Activated naive CD4-positive, alpha-beta T cell treated with anti-CD3 and anti-CD28 coated beads, Interleukin-2, amount 50 U/mL, for 72 hours (primary cell): ENCODE results near the gene ZNF222. TPM values are rescaled to one million over a fixed set of nuclear protein-coding genes. Genes with fewer than 3 reads are reported as not detected.
A peak's percentile ranks its signal among the peaks of the same experiment; 100 is the strongest.

Experiments used
- ATAC-seq, 2 donors: fragments of 150-1000 bp; cut with Tn5 transposase; 2 replicates each; pipeline ENCODE4 v1.10.0; 2021; ENCODE audit warnings: mild to moderate bottlenecking in 2 of 2, moderate library complexity in 2 of 2
- DNase-seq, 2 donors: peaks; one replicate each; pipeline ENCODE4 v3.0.0; 2021 to 2022; ENCODE audit warnings: low spot score in 2 of 2
- H3K27ac Mint-ChIP-seq, 2 donors: one replicate each; pipeline ENCODE4 v1.8.0; 2022; ENCODE audit warnings: mild to moderate bottlenecking in 2 of 2, mixed read lengths in 2 of 2
- H3K36me3 Mint-ChIP-seq, 2 donors: one replicate each; pipeline ENCODE4 v1.8.0; 2022; ENCODE audit warnings: mixed read lengths in 2 of 2
- H3K9me3 Mint-ChIP-seq, 2 donors: one replicate each; pipeline ENCODE4 v1.8.0; 2022; ENCODE audit warnings: mixed read lengths in 2 of 2
- total RNA-seq, 2 donors: library from RNA; stranded (reverse); gene quantifications; one replicate each; pipeline ENCODE4 v1.2.3, GENCODE V29; 2022

ZNF222 gene
- 1 to 10 TPM; 1.8 to 2.0 TPM for total RNA-seq

DNA sequence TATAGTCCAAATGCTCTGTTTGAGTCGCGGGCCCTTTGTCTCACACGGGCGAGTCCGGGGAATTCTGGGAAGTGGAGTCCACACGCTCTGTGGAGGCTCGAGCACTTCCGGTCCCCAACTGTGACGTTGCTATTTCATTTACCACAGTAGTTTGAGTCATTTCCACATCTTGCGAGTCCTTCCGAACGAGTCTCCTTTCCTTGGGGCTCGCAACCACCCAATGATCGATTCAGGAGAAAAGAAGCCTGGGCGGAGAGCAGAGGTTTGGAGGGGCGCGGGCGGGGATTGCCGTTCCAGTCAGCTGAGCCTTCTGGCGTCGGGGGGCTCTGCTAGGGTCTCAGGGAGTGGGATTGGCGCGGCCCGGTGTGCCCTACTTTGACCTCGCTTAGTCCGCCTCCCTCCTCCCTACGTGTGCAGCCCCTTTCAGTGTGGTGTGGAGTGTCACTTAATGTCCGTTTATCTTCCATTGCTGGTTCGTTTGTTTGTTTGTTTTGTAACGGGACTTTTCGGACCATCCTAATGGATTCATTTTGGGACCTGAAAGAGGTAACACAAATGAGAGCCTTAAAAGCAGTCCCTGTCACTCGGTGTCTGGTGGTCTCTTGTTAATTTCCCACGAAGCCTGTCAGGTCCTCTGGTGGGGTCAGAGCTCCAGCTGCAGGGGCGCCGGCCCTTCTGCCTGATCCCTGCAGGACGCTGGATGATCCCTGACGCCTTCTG is at the start of gene ZNF222:
Gene ZNF222, plus strand, starts transcription at position 163 of the 720 bp plus-strand sequence. Its CDS starts 58 bp downstream, at position 221.
- peak; percentile 69 to 76 for DNase-seq
- peak; percentile 100 for ATAC-seq
- peaks cover 18 to 26% of the 10 kb centered on the region in 2 donors for H3K9me3 Mint-ChIP-seq
- peaks cover 59% of the 10 kb centered on the region in 2 donors for H3K36me3 Mint-ChIP-seq
- H3K27ac Mint-ChIP-seq, result peak within 1 kb of the TSS; percentile 86

DNA sequence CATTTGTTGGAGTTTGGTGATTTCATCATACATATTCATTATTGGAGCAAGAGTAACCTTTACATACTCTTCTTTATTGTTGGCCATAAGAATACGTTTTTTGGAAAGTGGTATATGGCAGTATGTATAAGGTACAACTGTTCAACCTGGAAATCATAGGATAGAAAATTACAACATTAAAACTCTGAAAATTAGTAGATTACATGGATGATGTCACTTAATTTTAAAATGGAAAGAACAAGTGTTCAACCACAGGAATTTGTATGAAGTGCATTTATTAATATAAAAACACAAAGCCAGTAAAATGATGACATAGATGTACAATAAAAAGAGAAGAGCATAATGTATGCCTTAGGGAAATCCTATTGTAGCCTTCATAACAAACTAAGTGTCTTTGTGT is 48.4 kb upstream of the ZNF222 start:
- DNase-seq (no peak), ATAC-seq (no peak)
- H3K36me3 Mint-ChIP-seq, result peaks cover 15 to 31% of the 10 kb centered on the region in 2 donors
- H3K27ac Mint-ChIP-seq, result no peak overlapping the region
- H3K9me3 Mint-ChIP-seq, result peaks cover 26 to 30% of the 10 kb centered on the region in 2 donors

DNA sequence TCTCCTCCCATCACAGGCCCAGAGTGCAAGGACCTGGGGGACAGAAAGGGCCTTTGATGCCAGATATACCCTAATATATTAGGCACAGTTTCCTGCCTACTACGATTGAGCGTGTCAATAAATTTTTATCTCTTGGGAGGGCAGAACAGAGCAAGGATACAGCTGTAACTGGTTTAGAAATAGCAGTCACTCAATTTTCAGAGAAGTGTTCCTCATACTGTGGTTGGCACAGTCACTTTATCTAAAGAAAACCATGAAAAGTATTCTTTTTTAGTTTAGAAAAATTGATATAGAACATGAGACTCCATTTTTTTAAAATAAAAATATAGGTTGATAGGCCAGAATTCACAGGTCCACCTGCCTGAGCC is 41.7 kb upstream of the ZNF222 start:
- ATAC-seq (peak in 1 of 2 donors; percentile 11), DNase-seq (no peak)
- peak overlapping the region in 1 of 2 donors; percentile 88 for H3K27ac Mint-ChIP-seq
- H3K36me3 Mint-ChIP-seq, result peaks cover 5 to 18% of the 10 kb centered on the region in 2 donors
- peaks cover 10 to 14% of the 10 kb centered on the region in 2 donors for H3K9me3 Mint-ChIP-seq

DNA sequence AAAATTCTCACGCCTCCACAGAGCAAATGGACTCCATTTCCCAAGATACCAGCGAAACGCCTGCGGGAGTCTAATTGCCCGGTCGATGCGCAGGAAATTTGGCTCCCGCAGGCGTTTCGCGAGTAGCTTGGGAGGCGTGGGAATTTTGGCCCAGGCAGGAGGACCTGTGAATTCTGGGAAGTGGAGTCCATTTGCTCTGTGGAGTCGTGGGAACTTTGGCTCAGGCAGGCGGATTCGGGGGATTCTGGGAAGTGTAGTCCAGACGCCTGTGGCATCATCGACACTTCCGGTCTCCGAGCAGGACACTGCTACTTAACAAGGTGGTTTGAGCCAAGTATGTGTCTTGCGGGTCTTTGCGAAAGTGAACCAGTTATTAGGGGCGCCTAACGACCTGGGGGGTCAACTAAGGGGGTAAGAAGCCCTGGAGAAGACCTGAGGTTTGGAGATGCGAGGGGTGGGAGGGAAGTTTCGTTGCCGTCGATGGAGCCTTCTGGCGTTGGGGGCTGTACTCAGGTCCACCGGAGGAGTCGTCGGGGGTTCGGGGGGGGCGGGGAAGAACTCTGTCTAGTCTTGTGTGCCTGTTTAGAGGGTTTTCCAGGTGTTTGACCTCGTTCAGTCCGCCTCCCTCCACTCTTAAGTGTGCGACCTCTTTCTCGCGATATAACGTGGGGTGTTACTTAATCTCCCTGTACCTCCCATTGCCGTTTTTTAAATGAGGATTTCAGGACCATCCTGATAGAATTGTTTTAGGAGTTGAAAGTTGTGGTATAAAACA is 41.1 kb upstream of the ZNF222 start, which contains the start of gene ZNF155:
Gene ZNF155, plus strand, starts transcription at position 277 of the 775 bp plus-strand sequence. CDS start 4,356 bp downstream, outside the sequence.
- peak; percentile 97 for ATAC-seq
- peaks cover 9 to 15% of the 10 kb centered on the region in 2 donors for H3K9me3 Mint-ChIP-seq

DNA sequence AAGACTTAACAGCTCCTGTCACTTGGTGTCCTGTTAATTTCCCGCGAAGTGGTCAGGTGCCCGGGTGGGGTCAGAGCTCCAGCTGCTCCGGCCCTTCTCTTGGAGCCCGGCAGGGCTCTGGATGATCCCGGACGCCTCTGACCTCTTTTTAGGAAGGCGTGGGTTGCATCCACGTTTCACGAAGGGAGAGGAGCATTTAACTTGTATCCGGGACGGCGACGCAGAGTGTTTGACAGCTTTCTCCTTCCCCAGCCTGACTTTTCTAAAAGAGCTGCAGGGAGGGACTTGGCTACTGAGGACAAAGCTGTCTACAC is 40.5 kb upstream of the ZNF222 start:
- DNase-seq (no peak), ATAC-seq (peak in 1 of 2 donors; percentile 37)
- Mint-ChIP-seq H3K9me3 (peaks cover 7 to 20% of the 10 kb centered on the region in 2 donors), H3K36me3 (peaks cover 14 to 29% of the 10 kb centered on the region in 2 donors), H3K27ac (peak overlapping the region; percentile 88 to 95)

More for the DNA sequence above, 41.1 kb upstream of the ZNF222 start, which contains the start of gene ZNF155:
- Mint-ChIP-seq H3K36me3 (peaks cover 9 to 23% of the 10 kb centered on the region in 2 donors), H3K27ac (peak within 1 kb of the TSS; percentile 88 to 95)
- peak; percentile 57 to 75 for DNase-seq

DNA sequence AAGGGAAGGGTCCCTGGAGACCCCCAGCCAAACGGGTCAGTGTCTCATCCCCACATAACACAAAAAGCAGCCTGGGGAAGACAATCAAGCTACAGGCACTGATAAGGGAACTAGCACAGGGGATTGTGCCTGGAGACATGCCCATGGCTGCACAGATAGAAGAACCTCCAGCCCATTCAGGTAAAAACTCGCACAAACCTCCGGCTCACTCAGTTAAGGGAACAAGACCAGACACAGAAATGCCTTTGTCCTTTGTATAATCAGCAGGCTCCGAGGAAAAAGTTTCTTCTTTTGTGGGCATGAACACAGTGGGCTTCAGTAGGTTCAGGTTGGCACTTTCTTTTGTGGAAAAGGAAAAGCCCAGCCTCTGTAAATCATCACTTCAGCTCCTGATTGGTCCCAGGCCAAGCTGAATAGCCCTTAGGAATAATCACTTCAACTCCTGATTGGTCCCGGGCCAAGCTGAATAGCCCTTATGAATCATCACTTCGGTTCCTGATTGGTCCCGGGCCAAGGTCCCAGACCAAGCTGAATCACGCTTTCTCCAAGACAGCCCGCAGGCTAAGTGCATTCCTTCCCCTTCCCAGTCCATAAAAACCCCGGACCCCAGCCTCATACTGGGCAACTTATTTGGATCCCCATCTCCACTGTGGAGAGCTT is 27.4 kb upstream of the ZNF222 start:
- peaks cover 51 to 66% of the 10 kb centered on the region in 2 donors for H3K36me3 Mint-ChIP-seq
- DNase-seq (no peak), ATAC-seq (no peak)
- H3K9me3 Mint-ChIP-seq, result peaks cover 30 to 32% of the 10 kb centered on the region in 2 donors
- no peak overlapping the region for H3K27ac Mint-ChIP-seq

DNA sequence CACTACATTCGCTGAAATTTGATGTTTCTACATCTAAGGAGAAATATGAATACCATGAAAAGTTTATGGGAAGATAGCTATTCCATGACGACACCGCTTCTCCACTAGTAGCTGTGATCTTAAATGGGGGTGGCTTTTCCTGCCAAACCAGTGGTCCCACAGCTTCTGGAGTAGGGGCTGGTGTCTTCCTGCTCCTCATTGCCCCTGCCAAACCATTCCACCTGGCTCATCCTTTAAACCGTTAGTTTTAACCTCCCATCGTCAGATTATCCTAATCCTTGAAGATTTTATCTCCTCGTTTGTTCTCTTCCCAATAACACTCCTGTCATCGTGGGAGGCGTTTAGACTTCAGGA is 23.0 kb upstream of the ZNF222 start:
- peak overlapping the region; percentile 95 to 96 for H3K27ac Mint-ChIP-seq
- peaks cover 25 to 28% of the 10 kb centered on the region in 2 donors for H3K9me3 Mint-ChIP-seq
- no peak for ATAC-seq
- peaks cover 47 to 60% of the 10 kb centered on the region in 2 donors for H3K36me3 Mint-ChIP-seq
- DNase-seq, result no peak

DNA sequence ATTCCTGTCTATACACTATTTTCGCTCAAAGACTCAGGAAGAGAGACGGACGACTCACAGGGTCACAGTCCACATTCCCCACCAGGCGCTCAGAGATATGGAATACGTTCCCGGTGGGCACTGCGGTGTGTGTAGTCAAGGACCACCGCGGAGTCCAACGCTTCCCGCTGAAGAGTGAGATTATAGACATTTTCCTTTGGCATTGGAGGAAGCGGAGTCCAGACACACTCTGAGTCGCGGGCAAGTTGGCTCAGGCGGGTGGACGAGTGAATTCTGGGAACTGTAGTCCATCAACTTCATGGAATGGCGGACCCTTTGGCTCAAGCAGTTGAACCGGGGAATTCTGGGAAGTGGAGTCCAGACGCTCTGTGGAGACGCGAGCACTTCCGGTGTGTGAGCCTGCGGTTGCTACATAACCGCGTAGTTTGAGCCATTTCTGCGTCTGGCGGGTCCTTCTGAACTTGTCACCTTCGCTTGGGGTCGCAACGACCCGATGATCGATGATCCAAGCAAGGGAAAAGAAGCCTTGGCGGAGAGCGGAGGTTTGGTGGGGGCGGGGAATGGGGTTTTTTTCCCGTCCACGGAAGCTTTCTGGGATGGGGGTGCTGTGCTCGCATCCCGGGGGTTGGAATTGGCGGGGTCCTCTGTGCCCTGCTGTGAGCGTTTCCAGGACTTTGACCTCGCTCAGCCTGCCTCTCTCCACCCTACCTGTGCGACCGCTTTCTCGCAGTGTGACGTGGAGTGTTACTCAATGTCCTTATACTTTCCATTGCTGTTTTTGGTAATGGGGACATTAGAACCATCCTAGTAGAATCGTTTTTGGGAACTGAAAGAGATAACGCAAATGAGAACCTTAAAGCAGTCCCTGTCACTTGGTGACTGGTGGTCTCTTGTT is 22.4 kb upstream of the ZNF222 start, which contains the start of gene ZNF230:
Gene ZNF230, plus strand, starts transcription at position 392 of the 895 bp plus-strand sequence. CDS start 4,122 bp downstream, outside the sequence.
- peak; percentile 70 to 80 for DNase-seq
- H3K36me3 Mint-ChIP-seq, result peaks cover 49 to 60% of the 10 kb centered on the region in 2 donors

DNA sequence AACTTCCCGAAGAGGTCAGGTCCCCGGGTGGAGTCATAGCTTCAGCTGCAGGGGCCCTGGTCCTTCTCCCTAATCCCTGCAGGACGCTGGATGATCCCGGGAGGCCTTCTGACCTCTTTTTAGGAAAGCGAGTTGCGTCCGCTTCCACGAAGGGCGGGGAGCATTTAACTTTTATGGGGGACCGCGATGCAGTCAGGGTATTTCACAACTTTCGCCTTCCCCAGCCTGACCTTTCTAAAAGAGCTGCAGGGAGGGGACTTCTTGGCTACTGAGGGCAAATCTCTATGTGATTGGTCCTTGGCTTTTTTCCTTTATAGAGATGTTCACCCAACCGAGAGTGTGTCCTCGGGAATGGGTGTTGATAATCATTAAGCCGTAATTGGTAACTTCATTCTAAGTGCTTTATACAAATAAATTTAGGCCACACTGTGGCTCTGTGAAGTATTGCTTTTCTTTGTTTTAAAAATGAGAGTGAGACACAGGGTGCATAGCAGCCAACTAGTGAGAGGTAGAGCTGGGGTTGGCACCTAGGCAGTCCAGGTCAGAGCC is 21.6 kb upstream of the ZNF222 start:
- peak in 1 of 2 donors; percentile 35 for ATAC-seq
- Mint-ChIP-seq H3K27ac (peak overlapping the region; percentile 44 to 96), H3K36me3 (peaks cover 51 to 60% of the 10 kb centered on the region in 2 donors), H3K9me3 (peaks cover 28 to 35% of the 10 kb centered on the region in 2 donors)
- DNase-seq, result no peak

More for the DNA sequence above, 22.4 kb upstream of the ZNF222 start, which contains the start of gene ZNF230:
- Mint-ChIP-seq H3K9me3 (peaks cover 27 to 34% of the 10 kb centered on the region in 2 donors), H3K27ac (peak within 1 kb of the TSS; percentile 95 to 96)
- peak; percentile 93 to 100 for ATAC-seq

DNA sequence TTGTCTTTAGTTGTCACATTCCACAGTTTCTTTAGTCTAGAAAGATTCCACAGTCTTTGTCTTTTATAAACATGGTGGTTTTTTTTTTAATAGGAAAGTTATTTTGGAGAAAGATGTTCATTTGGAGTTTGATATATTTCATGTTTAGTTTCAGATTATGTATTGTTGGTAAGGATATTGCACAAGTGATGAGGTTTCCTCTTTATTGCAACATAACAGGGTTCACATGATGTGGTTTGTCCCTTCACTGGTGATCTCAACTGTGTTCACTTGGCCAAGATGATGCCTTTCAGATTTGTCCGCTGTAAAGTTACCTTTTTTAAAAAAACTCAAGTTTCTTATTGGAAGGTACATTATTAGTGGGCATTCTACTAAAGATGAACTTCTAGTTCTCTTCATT is 19.2 kb upstream of the ZNF222 start:
- H3K36me3 Mint-ChIP-seq, result peaks cover 71 to 75% of the 10 kb centered on the region in 2 donors
- H3K9me3 Mint-ChIP-seq, result peaks cover 35 to 46% of the 10 kb centered on the region in 2 donors

DNA sequence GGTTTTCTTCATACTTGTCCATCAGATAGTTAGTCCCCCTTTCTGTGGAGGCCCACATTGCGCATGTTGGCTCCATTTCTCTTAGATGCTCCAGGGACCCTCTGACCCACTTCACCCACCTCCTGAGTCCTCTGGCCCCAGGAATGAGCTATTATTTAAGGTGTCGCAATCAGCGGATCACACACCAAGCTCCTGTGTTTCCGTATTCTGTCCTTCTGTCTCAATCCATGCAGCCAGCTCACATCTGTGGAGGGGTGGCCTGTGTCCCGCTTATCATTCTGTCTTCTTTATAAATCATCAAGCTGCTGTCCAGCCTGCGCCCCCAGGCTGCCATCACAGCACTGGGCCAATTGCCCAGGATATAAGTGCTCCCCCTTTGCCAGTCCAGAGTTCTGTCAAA is 17.7 kb upstream of the ZNF222 start:
- ATAC-seq, result no peak
- DNase-seq, result no peak
- H3K36me3 Mint-ChIP-seq, result peaks cover 76 to 82% of the 10 kb centered on the region in 2 donors
- peaks cover 42 to 49% of the 10 kb centered on the region in 2 donors for H3K9me3 Mint-ChIP-seq
- no peak overlapping the region for H3K27ac Mint-ChIP-seq

More for the DNA sequence above, 19.2 kb upstream of the ZNF222 start:
- no peak overlapping the region for H3K27ac Mint-ChIP-seq
- ATAC-seq (no peak), DNase-seq (no peak)

DNA sequence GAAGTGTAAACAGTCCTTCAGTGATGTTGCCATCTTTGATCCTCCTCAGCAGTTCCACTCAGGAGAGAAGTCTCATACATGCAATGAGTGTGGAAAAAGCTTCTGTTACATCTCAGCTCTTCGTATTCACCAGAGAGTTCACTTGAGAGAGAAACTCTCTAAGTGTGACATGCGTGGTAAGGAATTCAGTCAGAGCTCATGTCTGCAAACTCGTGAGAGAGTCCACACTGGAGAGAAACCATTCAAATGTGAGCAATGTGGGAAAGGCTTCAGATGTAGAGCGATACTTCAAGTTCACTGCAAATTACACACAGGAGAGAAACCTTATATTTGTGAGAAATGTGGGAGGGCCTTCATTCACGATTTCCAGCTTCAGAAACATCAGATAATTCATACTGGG is 14.7 kb upstream of the ZNF222 start:
- H3K27ac Mint-ChIP-seq, result no peak overlapping the region
- DNase-seq (no peak), ATAC-seq (no peak)
- H3K36me3 Mint-ChIP-seq, result peaks cover 78 to 92% of the 10 kb centered on the region in 2 donors
- H3K9me3 Mint-ChIP-seq, result peaks cover 40 to 65% of the 10 kb centered on the region in 2 donors

DNA sequence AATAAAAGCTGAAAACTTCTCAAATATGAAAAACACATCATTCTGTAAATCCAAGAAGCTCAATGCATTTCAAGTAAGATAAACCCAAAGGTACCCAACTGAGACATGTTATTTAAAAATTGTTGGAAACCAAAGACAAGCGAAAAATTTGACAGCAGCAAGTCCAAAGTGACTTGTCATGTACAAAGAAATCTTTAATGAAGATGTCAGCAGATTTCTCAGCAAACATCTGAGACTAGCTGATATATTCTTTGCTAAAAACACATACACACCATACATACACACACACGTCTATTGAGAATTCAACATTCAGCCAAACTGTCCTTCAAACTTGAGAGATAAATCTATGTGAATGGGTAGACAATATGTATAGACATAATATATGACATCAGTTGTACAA is 5.7 kb upstream of the ZNF222 start:
- ATAC-seq (no peak), DNase-seq (no peak)
- H3K9me3 Mint-ChIP-seq, result peaks cover 26 to 27% of the 10 kb centered on the region in 2 donors
- H3K36me3 Mint-ChIP-seq, result peaks cover 14 to 48% of the 10 kb centered on the region in 2 donors
- no peak overlapping the region for H3K27ac Mint-ChIP-seq

DNA sequence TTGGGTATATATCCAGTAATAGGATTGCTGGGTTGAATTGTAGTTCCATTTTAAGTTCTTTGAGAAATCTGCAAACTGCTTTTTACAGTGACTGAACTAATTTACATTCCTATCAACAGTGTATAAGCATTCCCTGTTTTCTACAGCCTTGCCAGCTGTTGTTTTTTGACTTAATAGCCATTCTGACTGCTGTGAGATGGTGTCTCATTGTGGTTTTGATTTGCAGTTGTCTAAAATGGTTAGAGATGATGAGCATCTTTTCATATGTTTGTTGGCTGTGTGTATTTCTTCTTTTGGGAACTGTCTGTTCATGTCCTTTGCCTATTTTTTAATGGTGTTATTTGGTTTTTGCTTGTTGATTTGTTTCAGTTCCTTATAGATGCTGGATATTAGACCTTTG is 4.0 kb upstream of the ZNF222 start:
- no peak overlapping the region for H3K27ac Mint-ChIP-seq
- no peak for ATAC-seq
- peaks cover 26 to 55% of the 10 kb centered on the region in 2 donors for H3K36me3 Mint-ChIP-seq
- no peak for DNase-seq
- H3K9me3 Mint-ChIP-seq, result peaks cover 27 to 28% of the 10 kb centered on the region in 2 donors

DNA sequence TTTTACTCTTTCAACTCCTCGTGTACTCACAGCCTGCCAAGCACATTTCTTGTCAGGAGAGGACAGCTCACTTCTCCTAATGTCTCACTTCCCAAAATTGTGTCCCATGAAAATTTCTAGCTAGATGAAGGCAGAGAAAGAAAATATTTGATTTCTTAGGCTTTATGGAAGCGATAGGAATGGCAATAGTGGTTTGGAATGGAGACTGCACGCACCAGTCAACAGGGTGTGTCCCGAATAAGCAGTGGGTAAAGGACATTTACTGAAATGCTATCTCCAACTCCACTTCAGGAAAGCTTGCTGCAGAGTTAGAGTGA is 321 bp upstream of the ZNF222 start:
- peaks cover 54 to 58% of the 10 kb centered on the region in 2 donors for H3K36me3 Mint-ChIP-seq
- peaks cover 21 to 25% of the 10 kb centered on the region in 2 donors for H3K9me3 Mint-ChIP-seq
- peak overlapping the region in 1 of 2 donors; percentile 86 for H3K27ac Mint-ChIP-seq
- ATAC-seq, result no peak
- DNase-seq, result no peak
